ENCODE measurements around the gene WDR35. TPM values are rescaled to one million over a fixed set of nuclear protein-coding genes. Genes with fewer than 3 reads are reported as not detected.

The WDR35 gene
- total RNA-seq, 2 experiments from 2014 or later, result 5.6 to 5.9 TPM

DNA sequence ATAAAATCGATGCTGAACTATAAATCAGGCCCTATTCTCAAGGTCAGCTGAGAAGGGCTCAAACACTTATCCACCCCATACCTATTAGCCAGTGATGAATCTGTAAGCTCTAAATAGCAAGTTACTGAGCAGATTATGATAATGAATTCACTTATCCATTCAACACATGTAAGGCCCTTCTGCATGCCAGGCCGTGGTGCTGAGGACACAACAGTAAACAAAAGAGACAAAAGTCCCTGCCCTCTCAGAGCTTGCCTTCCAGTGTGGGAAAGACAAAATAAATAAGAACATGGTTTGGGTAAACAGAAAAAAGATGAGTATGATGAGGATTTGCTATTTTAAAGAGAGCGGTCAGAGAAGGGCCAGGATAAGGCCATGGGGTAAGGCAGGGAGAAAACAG, 99.8 kb downstream of the WDR35 start:
- intact Hi-C loops (cut with micrococcal nuclease), result no loop called here
- no peak overlapping the region for H3K27ac Mint-ChIP-seq
- no peak for DNase-seq
- ChIA-PET POLR2A (interaction anchor here (1.0 kb wide), 1 partner anchor 8 kb away, joined by 3 read pairs; no protein-coding TSS in a partner anchor), CTCF (no interaction called here)
- peaks cover 35% of the 10 kb centered on the region for H3K4me1 Mint-ChIP-seq (ENCODE audit: low read depth)
- peaks cover 6% of the 10 kb centered on the region for H3K36me3 Mint-ChIP-seq (ENCODE audit: low read depth)
- no peak for TF ChIP-seq CTCF (IDR thresholded peaks at IDR 0.05)
- no peak overlapping the region for H3K4me3 Mint-ChIP-seq
- no peaks in the 10 kb centered on the region for H3K9me3 Mint-ChIP-seq
- no peak for ATAC-seq
- no peaks in the 10 kb centered on the region for H3K27me3 Mint-ChIP-seq

DNA sequence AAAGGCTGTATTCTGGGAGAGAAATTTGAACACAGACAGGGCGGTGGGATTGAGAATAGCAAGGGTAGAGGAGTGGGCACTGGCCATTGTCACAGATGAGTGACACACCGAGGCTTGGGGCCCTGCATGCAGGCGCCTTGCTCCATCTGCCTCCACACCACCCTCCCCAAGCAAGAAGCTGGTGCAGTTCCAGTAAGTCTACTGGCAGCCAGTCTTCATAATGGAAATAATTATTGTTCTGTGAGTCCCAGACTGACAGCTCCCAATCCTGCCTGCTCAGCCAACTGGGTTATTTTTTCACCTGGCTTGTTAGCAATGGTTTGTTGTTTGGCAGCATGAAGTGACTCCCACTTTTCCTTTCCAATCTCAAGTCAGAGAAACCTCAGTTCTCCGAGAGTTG, 101.1 kb downstream of the WDR35 start:
- intact Hi-C loops (cut with micrococcal nuclease), result no loop called here
- Mint-ChIP-seq H3K27me3 (no peaks in the 10 kb centered on the region), H3K4me3 (no peak overlapping the region), H3K4me1 (ENCODE audit: low read depth) (peaks cover 23% of the 10 kb centered on the region), H3K36me3 (ENCODE audit: low read depth) (peaks cover 4% of the 10 kb centered on the region), H3K27ac (no peak overlapping the region), H3K9me3 (no peaks in the 10 kb centered on the region)
- TF ChIP-seq CTCF (IDR thresholded peaks at IDR 0.05), result no peak
- ATAC-seq (no peak), DNase-seq (no peak)
- CTCF ChIA-PET, result interaction anchor here (1.0 to 1.4 kb wide), 2 partner anchors 8 to 13 kb away, joined by 3 to 6 read pairs; no protein-coding TSS in a partner anchor
- POLR2A ChIA-PET, result no interaction called here

DNA sequence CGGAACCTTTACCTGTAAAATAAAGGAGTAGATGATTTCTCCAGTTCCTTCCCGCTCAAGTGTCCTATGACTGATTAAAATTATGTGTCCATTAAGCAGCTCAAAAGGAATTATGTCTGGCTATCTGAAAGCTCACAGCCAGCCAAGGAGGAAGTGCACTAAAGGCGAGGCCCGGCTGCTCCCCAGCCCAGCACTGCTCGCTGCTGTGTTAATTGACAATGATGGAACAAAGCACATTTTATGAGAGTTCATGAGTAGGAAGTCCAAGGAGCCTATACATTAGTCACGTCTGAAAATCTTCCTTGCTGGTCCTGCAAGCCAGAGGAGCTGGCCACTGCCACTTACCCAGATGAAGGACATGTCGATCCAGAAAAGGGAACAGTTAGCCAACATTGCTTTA, 102.4 kb downstream of the WDR35 start:
- Mint-ChIP-seq H3K4me1 (ENCODE audit: low read depth) (peaks cover 12% of the 10 kb centered on the region), H3K36me3 (ENCODE audit: low read depth) (peaks cover 4% of the 10 kb centered on the region), H3K4me3 (no peak overlapping the region), H3K27ac (no peak overlapping the region), H3K27me3 (no peaks in the 10 kb centered on the region), H3K9me3 (no peaks in the 10 kb centered on the region)
- POLR2A ChIA-PET, result no interaction called here
- TF ChIP-seq CTCF (IDR thresholded peaks at IDR 0.05), result no peak
- no peak for ATAC-seq
- CTCF ChIA-PET, result no interaction called here
- intact Hi-C loops (cut with micrococcal nuclease), result no loop called here
- no peak for DNase-seq

DNA sequence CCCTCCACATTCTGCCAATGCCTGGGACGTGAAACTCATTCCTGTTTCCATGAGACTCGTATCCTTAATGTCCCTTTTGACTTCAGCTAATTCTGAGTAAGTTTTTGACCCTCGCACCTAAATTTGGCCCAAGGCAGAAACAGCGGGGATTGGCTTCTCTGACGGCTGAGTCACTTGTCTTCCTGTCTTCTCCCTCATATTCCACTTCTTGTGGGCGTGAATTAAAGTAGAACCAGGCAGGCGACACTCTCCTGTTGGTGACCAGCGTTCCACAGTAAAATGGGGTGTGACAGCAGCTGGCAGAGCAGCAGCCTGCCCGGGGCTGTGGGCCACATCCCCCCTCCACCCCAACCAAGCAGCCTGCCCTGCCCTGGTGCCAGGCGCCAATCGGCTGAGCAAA, 103.6 kb downstream of the WDR35 start:
- H3K27me3 Mint-ChIP-seq, result no peaks in the 10 kb centered on the region
- ChIA-PET CTCF (no interaction called here), POLR2A (interaction anchor here (1.9 kb wide), 1 partner anchor 15 kb away, joined by 4 read pairs; the partner anchor contains the start of gene TTC32)
- no peak for TF ChIP-seq CTCF (IDR thresholded peaks at IDR 0.05)
- DNase-seq (no peak), ATAC-seq (no peak)
- no peaks in the 10 kb centered on the region for H3K9me3 Mint-ChIP-seq
- no peak overlapping the region for H3K4me3 Mint-ChIP-seq
- H3K36me3 Mint-ChIP-seq (ENCODE audit: low read depth), result peaks cover 4% of the 10 kb centered on the region
- intact Hi-C loops (cut with micrococcal nuclease), result no loop called here
- no peak overlapping the region for H3K27ac Mint-ChIP-seq
- H3K4me1 Mint-ChIP-seq (ENCODE audit: low read depth), result peaks cover 4% of the 10 kb centered on the region

DNA sequence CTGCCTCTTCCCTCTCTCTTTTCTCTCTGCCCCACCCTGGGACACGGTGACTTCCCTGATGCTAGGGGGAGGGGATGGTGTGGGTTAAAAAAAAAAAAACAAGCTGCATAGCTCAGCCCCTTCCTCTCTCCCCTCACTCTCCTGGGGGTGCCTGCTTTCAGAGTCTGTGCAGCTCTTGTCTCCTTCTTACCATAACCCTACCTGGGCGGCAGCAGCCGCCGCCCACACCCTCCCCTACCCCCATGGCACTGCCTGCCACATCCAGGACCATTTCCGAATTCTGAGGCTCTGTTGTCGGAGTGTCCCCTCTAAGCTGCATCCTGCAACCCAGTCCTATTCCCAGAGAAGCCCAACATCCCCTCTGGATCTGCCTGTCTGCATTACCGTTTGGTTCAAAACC, 104.1 kb downstream of the WDR35 start:
- DNase-seq (no peak), ATAC-seq (no peak)
- Mint-ChIP-seq H3K27ac (no peak overlapping the region), H3K27me3 (no peaks in the 10 kb centered on the region), H3K4me3 (no peak overlapping the region), H3K36me3 (ENCODE audit: low read depth) (peaks cover 4% of the 10 kb centered on the region), H3K9me3 (no peaks in the 10 kb centered on the region), H3K4me1 (ENCODE audit: low read depth) (peaks cover 4% of the 10 kb centered on the region)
- CTCF ChIA-PET, result no interaction called here
- intact Hi-C loops (cut with micrococcal nuclease), result no loop called here
- TF ChIP-seq CTCF (IDR thresholded peaks at IDR 0.05), result no peak
- POLR2A ChIA-PET, result interaction anchor here (0.8 to 1.9 kb wide), 2 partner anchors 15 to 125 kb away, joined by 3 to 4 read pairs; partner anchors contain the start of gene TTC32

All from activated CD8-positive, alpha-beta T cell treated with anti-CD3 and anti-CD28 coated beads for 36 hours (primary cell).